ENCODE measurements around the gene GNAI1. TPM values are rescaled to one million over a fixed set of nuclear protein-coding genes. Genes with fewer than 3 reads are reported as not detected.
A peak's percentile ranks its signal among the peaks of the same experiment; 100 is the strongest.

The GNAI1 gene
- total and polyA plus RNA-seq, 12 donors: 14.8 to 125 (median 64.8) TPM

DNA sequence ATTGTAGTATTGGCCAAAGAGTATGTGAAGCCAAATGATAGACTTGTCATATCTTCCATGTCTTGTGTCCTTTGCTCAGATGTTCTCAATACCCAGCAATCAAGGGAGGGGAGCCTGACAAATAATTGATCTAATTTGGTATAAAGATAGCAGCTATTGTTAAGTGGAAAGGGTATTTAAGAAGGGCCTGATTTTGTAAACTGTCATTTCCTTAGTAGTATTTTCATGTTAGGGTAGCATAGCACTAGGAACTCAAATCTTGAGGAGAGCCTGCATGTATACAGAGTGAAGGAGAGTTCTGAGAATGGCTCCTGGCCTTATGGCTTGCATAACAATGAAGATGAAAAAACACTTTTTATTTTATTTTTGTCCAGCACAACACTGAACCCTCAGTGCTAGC lies 53.1 kb downstream of the GNAI1 start:
- intact Hi-C loops (cut with DNase I): loop anchor here in 1 of 2 donors (10.0 kb wide), 1 partner anchor 53 kb away; the partner anchor contains the start of gene GNAI1

GRCh38 chr7:80189638-80190037 lies 55.0 kb downstream of the GNAI1 start:
- H3K27ac ChIP-seq: no peak overlapping the region
- no peaks in the 10 kb centered on the region for H3K27me3 ChIP-seq
- H3K36me3 ChIP-seq (replicated peaks in 1 of 2): no peaks in the 10 kb centered on the region
- H3K4me3 ChIP-seq: no peak overlapping the region
- H3K4me1 ChIP-seq (replicated peaks in 1 of 2): peaks cover 8 to 11% of the 10 kb centered on the region in 2 donors
- no peak for DNase-seq
- no peak for TF ChIP-seq POLR2A (IDR thresholded peaks at IDR 0.05)
- no peak for TF ChIP-seq CTCF (IDR thresholded peaks at IDR 0.05)
- H3K9me3 ChIP-seq (replicated peaks in 1 of 3): no peaks in the 10 kb centered on the region
- WGBS, 4 donors: 34 to 40% (median 35%) methylated on average over 4 of the region's 4 CpGs
- intact Hi-C loops (cut with DNase I): loop anchor here in 1 of 2 donors (10.0 kb wide), 1 partner anchor 55 kb away; the partner anchor contains the start of gene GNAI1

More for the DNA sequence above, 53.1 kb downstream of the GNAI1 start:
- no peak for DNase-seq
- Histone ChIP-seq H3K4me3 (no peak overlapping the region), H3K27ac (peak overlapping the region in 1 of 5 donors; percentile 3), H3K36me3 (replicated peaks in 1 of 2) (no peaks in the 10 kb centered on the region), H3K4me1 (replicated peaks in 1 of 2) (peaks cover 8 to 20% of the 10 kb centered on the region in 2 donors), H3K9me3 (replicated peaks in 1 of 3) (no peaks in the 10 kb centered on the region), H3K27me3 (no peaks in the 10 kb centered on the region)
- no peak for TF ChIP-seq CTCF (IDR thresholded peaks at IDR 0.05)
- TF ChIP-seq POLR2A (IDR thresholded peaks at IDR 0.05): no peak

DNA sequence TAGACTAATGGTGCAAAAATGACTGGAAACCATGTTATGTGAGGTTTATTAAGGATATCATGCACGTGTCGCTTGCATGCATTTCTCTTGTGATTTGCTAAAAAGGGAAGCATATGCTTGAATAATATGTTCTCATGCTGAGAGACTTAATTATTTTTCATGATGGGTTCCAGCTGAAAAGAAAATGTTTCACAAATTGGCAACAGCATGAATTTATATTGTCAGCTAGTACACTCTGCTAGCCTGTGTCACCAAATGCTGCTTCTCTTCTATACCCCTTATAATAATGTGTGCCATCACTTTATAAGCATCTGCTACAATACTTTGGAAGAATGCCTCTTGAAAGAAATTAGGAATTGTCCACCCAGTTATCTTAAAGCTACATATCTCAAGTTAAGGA lies 63.0 kb downstream of the GNAI1 start:
- Histone ChIP-seq H3K36me3 (replicated peaks in 1 of 2) (no peaks in the 10 kb centered on the region), H3K27me3 (no peaks in the 10 kb centered on the region), H3K4me3 (no peak overlapping the region), H3K4me1 (replicated peaks in 1 of 2) (peaks cover 0 to 10% of the 10 kb centered on the region in 2 donors), H3K9me3 (replicated peaks in 1 of 3) (no peaks in the 10 kb centered on the region), H3K27ac (no peak overlapping the region)
- intact Hi-C loops (cut with DNase I): no loop called here
- TF ChIP-seq POLR2A (IDR thresholded peaks at IDR 0.05) (no peak), CTCF (IDR thresholded peaks at IDR 0.05) (no peak)
- DNase-seq: no peak
- WGBS, 4 donors: 90 to 98% (median 94%) methylated on average over 2 of the region's 2 CpGs

- no peak for DNase-seq
- Histone ChIP-seq H3K4me3 (no peak overlapping the region), H3K9me3 (replicated peaks in 1 of 3) (no peaks in the 10 kb centered on the region), H3K4me1 (replicated peaks in 1 of 2) (peaks cover 0 to 10% of the 10 kb centered on the region in 2 donors), H3K27ac (no peak overlapping the region), H3K27me3 (no peaks in the 10 kb centered on the region), H3K36me3 (replicated peaks in 1 of 2) (no peaks in the 10 kb centered on the region)
- intact Hi-C loops (cut with DNase I): no loop called here
- 83 to 89% (median 86%) methylated on average over 5 of the region's 5 CpGs for WGBS, 4 donors
- no peak for TF ChIP-seq POLR2A (IDR thresholded peaks at IDR 0.05)
- no peak for TF ChIP-seq CTCF (IDR thresholded peaks at IDR 0.05)
These were observed 64.4 kb downstream of the GNAI1 start for GRCh38 chr7:80199051-80199450.
